HG03045 (cell line): ENCODE results near the gene ZNF789.
"Not testable (repeated sequence)": the region's sequence is repeated elsewhere in the genome, so short reads cannot be mapped to it uniquely, and the experiment has no call there.

Experiments used
- ATAC-seq: cut with Tn5 transposase; IDR thresholded peaks from one replicate; pipeline ENCODE4 v1.9.1; 2021; ENCODE audit warnings: mild to moderate bottlenecking, moderate library complexity; ENCODE audit not compliant: unreplicated experiment

Gene ZNF789

GRCh38 chr7:99501236-99501635 is 28.5 kb downstream of the ZNF789 start:
- not testable (repeated sequence) for ATAC-seq

- peak; percentile 79 for ATAC-seq
Observed at GRCh38 chr7:99504281-99504602, 31.6 kb downstream of the ZNF789 start.

GRCh38 chr7:99504603-99505323 is 32.1 kb downstream of the ZNF789 start, which contains the start of gene ZKSCAN5:
TSS of gene ZKSCAN5 (plus strand) at chr7:99504662. CDS start at chr7:99506045, 1,383 bp downstream.
- peak; percentile 74 for ATAC-seq

GRCh38 chr7:99505324-99505662 is 32.6 kb downstream of the ZNF789 start:
- peak; percentile 3 for ATAC-seq

- ATAC-seq: no peak
Observed at GRCh38 chr7:99514050-99514449, 41.4 kb downstream of the ZNF789 start.

- no peak for ATAC-seq
Observed at GRCh38 chr7:99521399-99521798, 48.7 kb downstream of the ZNF789 start.

GRCh38 chr7:99525713-99526440 is 53.2 kb downstream of the ZNF789 start:
- ATAC-seq: no peak

- ATAC-seq: no peak
Observed at GRCh38 chr7:99531354-99531765, 58.7 kb downstream of the ZNF789 start.

GRCh38 chr7:99535667-99536066 is 63.0 kb downstream of the ZNF789 start:
- no peak for ATAC-seq
